ENCODE data around the gene PDE4D. TPM values are rescaled to one million over a fixed set of nuclear protein-coding genes. Genes with fewer than 3 reads are reported as not detected.

Gene PDE4D
- total RNA-seq, 4 donors from 2014 or later: 6.7 to 21.0 (median 15.0) TPM

DNA sequence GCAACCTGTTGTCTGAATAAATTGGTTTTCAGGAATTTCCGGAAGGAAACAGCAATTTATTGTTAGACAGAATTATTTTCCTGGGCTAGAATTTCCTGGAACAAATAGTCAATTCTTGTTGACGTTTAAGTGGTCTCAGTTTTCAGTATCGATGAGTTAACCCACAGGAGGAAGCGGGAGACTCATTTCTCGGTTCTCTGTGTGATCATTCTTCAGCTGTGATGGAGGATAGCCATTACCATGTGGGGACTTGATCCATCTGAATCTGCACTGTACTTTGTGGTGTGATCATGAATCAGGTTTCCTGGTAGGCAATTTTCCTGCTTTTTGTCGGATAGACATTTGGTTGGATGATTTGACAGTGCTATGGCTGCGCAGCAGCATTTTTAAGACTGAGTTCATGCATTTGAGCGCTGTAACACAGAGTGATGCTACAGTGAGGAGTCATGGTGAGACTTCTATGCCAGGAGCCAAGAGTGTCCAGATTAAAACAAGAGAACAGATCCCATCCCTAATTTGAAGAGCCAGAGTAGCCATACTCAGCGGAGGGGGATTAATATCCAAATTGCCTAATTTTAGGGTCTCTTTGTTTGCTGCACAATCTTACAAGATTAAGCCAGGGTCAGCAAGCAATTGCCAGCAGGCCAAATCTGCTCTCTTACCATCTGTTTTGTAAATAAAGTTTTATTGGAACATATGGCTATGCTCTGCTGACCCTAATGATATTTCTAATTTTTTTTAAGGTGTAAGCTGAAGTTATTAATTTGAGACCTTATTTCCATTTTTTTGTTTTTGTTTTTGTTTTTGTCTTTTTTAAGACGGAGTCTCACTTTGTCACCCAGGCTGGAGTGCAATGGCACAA, 954.7 kb downstream of the PDE4D start:
- intact Hi-C loops (cut with DNase I; ENCODE audit: low total_unique reads): no loop called here
- no peak for TF ChIP-seq POLR2A (IDR thresholded peaks at IDR 0.05)
- TF ChIP-seq CTCF (IDR thresholded peaks at IDR 0.05): no peak
- 85 to 94% methylated on average over 10 of the region's 10 CpGs for WGBS, 2 donors
- DNase-seq (ENCODE audit: low spot score in 2 of 2): no peak
- H3K4me3 ChIP-seq (ENCODE audit: low read depth, poor library complexity, severe bottlenecking): no peak overlapping the region

GRCh38 chr5:58937031-58937681, 956.4 kb downstream of the PDE4D start:
- no peak for DNase-seq (ENCODE audit: low spot score in 2 of 2)
- TF ChIP-seq POLR2A (IDR thresholded peaks at IDR 0.05): no peak
- TF ChIP-seq CTCF (IDR thresholded peaks at IDR 0.05): no peak
- 86 to 91% methylated on average over 14 to 15 of the region's 19 CpGs for WGBS, 2 donors
- intact Hi-C loops (cut with DNase I; ENCODE audit: low total_unique reads): no loop called here
- no peak overlapping the region for H3K4me3 ChIP-seq (ENCODE audit: low read depth, poor library complexity, severe bottlenecking)

GRCh38 chr5:58934629-58935097, 958.9 kb downstream of the PDE4D start:
- TF ChIP-seq CTCF (IDR thresholded peaks at IDR 0.05): no peak
- no peak for TF ChIP-seq POLR2A (IDR thresholded peaks at IDR 0.05)
- WGBS, 2 donors: 48 to 72% methylated on average over 3 of the region's 3 CpGs
- DNase-seq (ENCODE audit: low spot score in 2 of 2): no peak
- H3K4me3 ChIP-seq (ENCODE audit: low read depth, poor library complexity, severe bottlenecking): no peak overlapping the region
- intact Hi-C loops (cut with DNase I; ENCODE audit: low total_unique reads): no loop called here

DNA sequence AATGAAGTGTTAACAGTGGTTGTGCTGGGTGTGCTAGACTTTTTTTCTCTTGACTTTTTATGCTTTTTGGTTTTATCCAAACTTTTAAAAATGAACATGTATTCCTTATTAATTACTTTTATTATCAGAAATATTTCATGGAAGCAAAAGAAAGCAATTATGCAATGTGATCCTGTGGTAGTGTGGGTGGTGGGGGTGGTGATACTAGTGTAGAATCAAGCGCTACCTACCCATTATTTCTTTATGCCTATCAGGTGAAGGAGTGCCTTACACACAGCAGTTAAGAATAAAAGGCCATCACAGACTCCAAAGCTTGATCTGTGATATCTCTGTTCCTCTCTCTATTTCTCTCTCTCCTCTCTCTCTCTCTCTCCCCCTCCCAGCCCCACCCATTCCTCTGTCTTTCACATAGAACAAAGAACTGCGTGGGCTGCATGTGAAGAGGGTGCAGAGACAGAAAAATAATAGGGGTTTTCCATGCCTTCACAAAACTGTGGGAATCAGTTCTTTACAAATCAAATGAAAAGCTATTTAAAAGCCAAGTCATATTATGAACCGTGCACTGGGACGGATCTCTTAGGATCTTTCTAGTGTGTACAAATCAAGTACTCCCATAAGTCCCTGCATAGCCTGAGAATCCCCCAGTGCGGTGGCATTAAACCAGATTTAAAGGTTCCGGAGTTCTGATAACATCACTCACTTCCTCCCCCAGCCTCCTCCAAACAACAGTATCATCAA, 959.5 kb downstream of the PDE4D start:
- intact Hi-C loops (cut with DNase I; ENCODE audit: low total_unique reads): no loop called here
- WGBS, 2 donors: 56 to 58% methylated on average over 6 of the region's 6 CpGs
- TF ChIP-seq CTCF (IDR thresholded peaks at IDR 0.05) (no peak), POLR2A (IDR thresholded peaks at IDR 0.05) (no peak)
- H3K4me3 ChIP-seq (ENCODE audit: low read depth, poor library complexity, severe bottlenecking): no peak overlapping the region
- DNase-seq (ENCODE audit: low spot score in 2 of 2): no peak

- H3K4me3 ChIP-seq (ENCODE audit: low read depth, poor library complexity, severe bottlenecking): no peak overlapping the region
- WGBS, 2 donors: 85 to 88% methylated on average over 4 of the region's 4 CpGs
- DNase-seq (ENCODE audit: low spot score in 2 of 2): no peak
- intact Hi-C loops (cut with DNase I; ENCODE audit: low total_unique reads): no loop called here
- TF ChIP-seq CTCF (IDR thresholded peaks at IDR 0.05) (no peak), POLR2A (IDR thresholded peaks at IDR 0.05) (no peak)
These were observed 961.4 kb downstream of the PDE4D start for GRCh38 chr5:58932057-58932612.
